ENCODE measurements around the gene MYZAP. TPM values are rescaled to one million over a fixed set of nuclear protein-coding genes. Genes with fewer than 3 reads are reported as not detected.

MYZAP gene
- total and polyA plus RNA-seq, 2 of the 8 experiments (the other 6 are each of a cell fraction or from before 2014, with no cell fraction given) = 0.41 to 0.65 TPM

- Histone ChIP-seq H2BK12ac (ENCODE audit: low read depth, low read length) (no peak overlapping the region), H2AK5ac (ENCODE audit: low read depth, low read length) (no peak overlapping the region), H3K9ac (replicated peaks in 1 of 4; ENCODE audit: extremely low read depth in 1 of 4, low read depth in 3 of 4, low read length in 3 of 4) (no peak overlapping the region), H2BK120ac (replicated peaks; ENCODE audit: low read depth, low read length) (no peak overlapping the region), H3K4me2 (ENCODE audit: insufficient read depth in 1 of 2, low read depth in 2 of 2, low read length in 2 of 2) (no peak overlapping the region), H4K91ac (replicated peaks; ENCODE audit: insufficient read length, low read length) (no peak overlapping the region), H3K27me3 (replicated peaks in 1 of 4; ENCODE audit: control insufficient read depth in 3 of 4, extremely low read depth in 1 of 4, insufficient read depth in 3 of 4, low read length in 3 of 4) (peaks cover 0 to 12% (median 5%) of the 10 kb centered on the region in 4 experiments; a peak in 3 of 7 replicates), H3K36me3 (ENCODE audit: control insufficient read depth in 2 of 4, insufficient read depth in 4 of 4, low read length in 3 of 4) (no peaks in the 10 kb centered on the region), H3K9me3 (ENCODE audit: insufficient read depth in 2 of 2, low read depth in 1 of 2, low read length in 1 of 2) (no peaks in the 10 kb centered on the region), H2BK20ac (ENCODE audit: low read length) (no peak overlapping the region), H3K79me2 (ENCODE audit: control insufficient read depth in 1 of 2, insufficient read depth in 2 of 2, low read length in 2 of 2) (no peaks in the 10 kb centered on the region), H4K5ac (ENCODE audit: insufficient read length, low read depth, low read length) (no peak overlapping the region), H3K18ac (ENCODE audit: extremely low read depth, low read length) (no peak overlapping the region), H2BK15ac (ENCODE audit: low read length) (no peak overlapping the region), H3K23ac (ENCODE audit: insufficient read length) (no peak overlapping the region), H4K8ac (ENCODE audit: extremely low read depth, insufficient read depth, low read length) (no peak overlapping the region), H3K27ac (ENCODE audit: low read depth, low read length) (no peak overlapping the region), H3K79me1 (ENCODE audit: low read depth, low read length) (no peaks in the 10 kb centered on the region), H3K14ac (ENCODE audit: insufficient read length) (no peak overlapping the region), H2AFZ (ENCODE audit: low read length) (no peak overlapping the region), H3K56ac (replicated peaks; ENCODE audit: insufficient read length, low read depth, low read length) (no peak overlapping the region), H3K4ac (replicated peaks; ENCODE audit: insufficient read length, low read depth, low read length) (no peak overlapping the region), H3K23me2 (ENCODE audit: low read depth, low read length) (peaks cover 5% of the 10 kb centered on the region; the same call in 1 of the 2 replicates), H3K4me1 (replicated peaks in 1 of 4; ENCODE audit: control insufficient read depth in 3 of 4, insufficient read depth in 4 of 4, low read length in 3 of 4) (peaks cover 0 to 4% (median 3%) of the 10 kb centered on the region in 4 experiments; a peak in 4 of 7 replicates), H4K20me1 (replicated peaks in 1 of 2; ENCODE audit: control insufficient read depth in 1 of 2, insufficient read depth in 2 of 2, low read length in 2 of 2) (no peaks in the 10 kb centered on the region), H3K4me3 (ENCODE audit: extremely low read depth in 1 of 4, insufficient read depth in 2 of 4, low read depth in 3 of 4, low read length in 4 of 4) (no peak overlapping the region), H2BK5ac (ENCODE audit: low read depth, low read length) (no peak overlapping the region)
- FAIRE-seq = no peak
- no peak for DNase-seq (ENCODE audit: low read depth in 1 of 2, low spot score in 2 of 2)
- ChIA-PET CTCF (ENCODE audit: partially characterized antibody) (interaction anchor here (0.7 to 1.5 kb wide), 8 partner anchors 10 to 656 kb away, joined by 3 to 4 read pairs (median 3); no protein-coding TSS in a partner anchor), POLR2A (ENCODE audit: partially characterized antibody) (no interaction called here)
- WGBS, 2 experiments (ENCODE audit: extremely low coverage in 1 of 2, insufficient coverage in 1 of 2, insufficient read length in 1 of 2, insufficient replicate concordance in 2 of 2, low coverage in 1 of 2, low lambda C conversion rate in 2 of 2, missing lambda C conversion rate in 1 of 2) = 86% methylated on average over 6 of the region's 6 CpGs; no CpG with 5 or more reads in 1 of the 2 experiments
- TF ChIP-seq RBBP5 (IDR thresholded peaks at IDR 0.05; ENCODE audit: borderline replicate concordance, low read depth, low read length) = no peak
- TF ChIP-seq MAX (IDR thresholded peaks at IDR 0.05) = no peak
- no peak for TF ChIP-seq FOSL1 (IDR thresholded peaks at IDR 0.05; ENCODE audit: insufficient read depth, low read depth, low read length)
- TF ChIP-seq E2F6 (IDR thresholded peaks at IDR 0.05) = no peak
- no peak for TF ChIP-seq POU5F1 (IDR thresholded peaks at IDR 0.05; ENCODE audit: low read depth, low read length)
- no peak for TF ChIP-seq CREB1 (IDR thresholded peaks at IDR 0.05)
- TF ChIP-seq SIN3A (conservative IDR thresholded peaks at IDR 0.05 in 1 of 2, IDR thresholded peaks at IDR 0.05 in 1 of 2; ENCODE audit: low read depth in 1 of 2, low read length in 2 of 2) = no peak
- no peak for TF ChIP-seq TCF12 (IDR thresholded peaks at IDR 0.05; ENCODE audit: low read depth, low read length)
- no peak for TF ChIP-seq SUZ12 (IDR thresholded peaks at IDR 0.05; ENCODE audit: low read length)
- no peak for TF ChIP-seq CHD1 (IDR thresholded peaks at IDR 0.05; ENCODE audit: low read depth, low read length)
- TF ChIP-seq KDM4A (IDR thresholded peaks at IDR 0.05; ENCODE audit: low read depth, low read length, severe bottlenecking) = no peak
- TF ChIP-seq KDM1A (IDR thresholded peaks at IDR 0.05; ENCODE audit: borderline replicate concordance, low read length) = no peak
These were observed 4.9 kb upstream of the MYZAP start for GRCh38 chr15:57586661-57587424.

Measured in H1 (cell line).